Fibroblast of lung (primary cell): ENCODE data around the gene ANKFN1. TPM values are rescaled to one million over a fixed set of nuclear protein-coding genes. Genes with fewer than 3 reads are reported as not detected.

Experiments
- DNase-seq, 2 donors: peaks; one replicate each; pipeline versions ENCODE4 v3.0.0 to v3.0.0-alpha.2; 2010; ENCODE audit warnings: low read depth in 2 of 2
- H2AFZ ChIP-seq: 2 replicates; pipeline ENCODE4 v1.5.1; 2012; ENCODE audit warnings: low read length, control low read depth, inconsistent platforms
- H3K27ac ChIP-seq: 2 replicates; pipeline ENCODE4 v1.5.1; 2011; ENCODE audit warnings: low read length, control low read depth; ENCODE audit not compliant: insufficient read depth
- H3K27me3 ChIP-seq: 2 replicates; pipeline ENCODE4 v1.5.1; 2011; ENCODE audit warnings: mild to moderate bottlenecking, low read length; ENCODE audit not compliant: control insufficient read depth, insufficient read depth
- H3K36me3 ChIP-seq: 2 replicates; pipeline ENCODE4 v1.5.1; 2011; ENCODE audit warnings: low read length; ENCODE audit not compliant: control insufficient read depth, insufficient read depth
- H3K4me1 ChIP-seq: 2 replicates; pipeline ENCODE4 v1.5.1; 2011; ENCODE audit warnings: low read length; ENCODE audit not compliant: control insufficient read depth, insufficient read depth; ENCODE audit errors: extremely low read depth
- H3K4me2 ChIP-seq: 2 replicates; pipeline ENCODE4 v1.5.1; 2011; ENCODE audit warnings: low read length, control low read depth; ENCODE audit not compliant: insufficient read depth; ENCODE audit errors: extremely low read depth
- H3K4me3 ChIP-seq, 4 experiments: fragments of 200-600 bp in 1 of 4; sonication (generic) in 1 of 4; replicated peaks in 1 of 4; 2 replicates each; pipeline ENCODE4 v1.5.1; 2011 to 2016; ENCODE audit warnings: low read length in 4 of 4, low read depth in 3 of 4, mild to moderate bottlenecking in 3 of 4, control low read depth in 2 of 4, inconsistent platforms in 1 of 4, mixed read lengths in 1 of 4; ENCODE audit not compliant: insufficient read depth in 1 of 4; ENCODE audit errors: control extremely low read depth in 1 of 4
- H3K79me2 ChIP-seq: 2 replicates; pipeline ENCODE4 v1.5.1; 2012; ENCODE audit warnings: mild to moderate bottlenecking, low read length, inconsistent platforms; ENCODE audit not compliant: control insufficient read depth, insufficient read depth
- H3K9ac ChIP-seq: 2 replicates; pipeline ENCODE4 v1.5.1; 2011; ENCODE audit warnings: mild to moderate bottlenecking, low read length, control low read depth; ENCODE audit not compliant: insufficient read depth
- H3K9me3 ChIP-seq: 2 replicates; pipeline ENCODE4 v1.5.1; 2012; ENCODE audit warnings: low read depth, low read length; ENCODE audit not compliant: control insufficient read depth, insufficient read depth
- H4K20me1 ChIP-seq: 2 replicates; pipeline ENCODE4 v1.5.1; 2011; ENCODE audit warnings: low read length; ENCODE audit not compliant: control insufficient read depth, insufficient read depth; ENCODE audit errors: extremely low read depth
- CTCF ChIP-seq, 2 donors: IDR thresholded peaks in 1 of 2; conservative IDR thresholded peaks in 1 of 2; 1 replicate in 1 of 2; 2 replicates in 1 of 2; pipeline ENCODE4 v1.5.1; 2011 to 2012; ENCODE audit warnings: low read length in 2 of 2, control low read depth in 1 of 2, inconsistent platforms in 1 of 2, low read depth in 1 of 2, mild to moderate bottlenecking in 1 of 2
- EZH2 ChIP-seq: IDR thresholded peaks from 2 replicates; pipeline ENCODE4 v1.5.1; 2012; ENCODE audit warnings: low read length, control low read depth, mild to moderate bottlenecking; ENCODE audit errors: missing control alignments
- polyA plus RNA-seq, 2 donors: library from polyadenylated mRNA; depleted of rRNA in 1 of 2; stranded (reverse) in 1 of 2; unstranded in 1 of 2; fragments of >200 nt; gene quantifications; 2 replicates each; pipeline ENCODE4 v1.2.1, GENCODE V29; 2011 to 2012; ENCODE audit warnings: missing spikeins in 1 of 2
- total RNA-seq: library from RNA; depleted of rRNA; stranded (reverse); fragments of >200 nt; gene quantifications from 2 replicates; pipeline ENCODE4 v1.2.1, GENCODE V29; 2014

ANKFN1 gene
- total and polyA plus RNA-seq, 2 donors (not counting 1 experiment from before 2014, with no cell fraction given): 0.19 TPM; not detected in 1

- no peaks in the 10 kb centered on the region for H3K79me2 ChIP-seq
- H2AFZ ChIP-seq: no peak overlapping the region
- H3K27ac ChIP-seq: no peak overlapping the region
- no peaks in the 10 kb centered on the region for H3K36me3 ChIP-seq
- H3K4me2 ChIP-seq: no peak overlapping the region
- no peak overlapping the region for H3K9ac ChIP-seq
- no peaks in the 10 kb centered on the region for H4K20me1 ChIP-seq
- H3K4me3 ChIP-seq: no peak overlapping the region
- no peak for DNase-seq
- TF ChIP-seq CTCF (conservative IDR thresholded peaks at IDR 0.05 in 1 of 2, IDR thresholded peaks at IDR 0.05 in 1 of 2; ENCODE audit: low read depth in 1 of 2, low read length in 2 of 2) (no peak), EZH2 (no peak)
- H3K9me3 ChIP-seq: no peaks in the 10 kb centered on the region
- no peaks in the 10 kb centered on the region for H3K27me3 ChIP-seq
- no peaks in the 10 kb centered on the region for H3K4me1 ChIP-seq
Measured at GRCh38 chr17:56158344-56158743, 5.1 kb downstream of the ANKFN1 start.

GRCh38 chr17:56158915-56159825, 5.9 kb downstream of the ANKFN1 start:
- no peak overlapping the region for H3K27ac ChIP-seq
- no peak for DNase-seq

More at GRCh38 chr17:56158915-56159825, 5.9 kb downstream of the ANKFN1 start:
- Histone ChIP-seq H3K79me2 (no peaks in the 10 kb centered on the region), H3K27me3 (no peaks in the 10 kb centered on the region), H4K20me1 (no peaks in the 10 kb centered on the region), H3K36me3 (no peaks in the 10 kb centered on the region), H3K4me2 (no peak overlapping the region), H3K4me3 (no peak overlapping the region), H3K4me1 (no peaks in the 10 kb centered on the region), H3K9me3 (no peaks in the 10 kb centered on the region), H2AFZ (no peak overlapping the region), H3K9ac (no peak overlapping the region)
- TF ChIP-seq CTCF (conservative IDR thresholded peaks at IDR 0.05 in 1 of 2, IDR thresholded peaks at IDR 0.05 in 1 of 2; ENCODE audit: low read depth in 1 of 2, low read length in 2 of 2) (no peak), EZH2 (no peak)
